Measurements from ENCODE around the gene OR2M5. TPM values are rescaled to one million over a fixed set of nuclear protein-coding genes. Genes with fewer than 3 reads are reported as not detected.

Gene OR2M5
- total RNA-seq = not detected

GRCh38 chr1:248144513-248145198 is at the start of gene OR2M5:
OR2M5 (plus strand) TSS chr1:248145148; CDS start chr1:248145148, 0 bp downstream.
- Mint-ChIP-seq H3K4me3 (no peak within 1 kb of the TSS), H3K4me1 (ENCODE audit: low read depth) (no peaks in the 10 kb centered on the region), H3K36me3 (ENCODE audit: insufficient read depth) (no peaks in the 10 kb centered on the region), H3K27me3 (ENCODE audit: low read depth) (no peaks in the 10 kb centered on the region), H3K9me3 (peaks cover 16% of the 10 kb centered on the region)
- DNase-seq = no peak
- no peak for ATAC-seq

- no peaks in the 10 kb centered on the region for H3K9me3 Mint-ChIP-seq
- no peaks in the 10 kb centered on the region for H3K36me3 Mint-ChIP-seq (ENCODE audit: insufficient read depth)
- DNase-seq (no peak), ATAC-seq (no peak)
- H3K4me1 Mint-ChIP-seq (ENCODE audit: low read depth) = no peaks in the 10 kb centered on the region
- no peak overlapping the region for H3K4me3 Mint-ChIP-seq
- H3K27me3 Mint-ChIP-seq (ENCODE audit: low read depth) = no peaks in the 10 kb centered on the region
Observed at GRCh38 chr1:248098529-248098928, 46.4 kb upstream of the OR2M5 start.

GRCh38 chr1:248102847-248103246 is 42.1 kb upstream of the OR2M5 start:
- Mint-ChIP-seq H3K4me3 (no peak overlapping the region), H3K27me3 (ENCODE audit: low read depth) (no peaks in the 10 kb centered on the region), H3K4me1 (ENCODE audit: low read depth) (no peaks in the 10 kb centered on the region), H3K36me3 (ENCODE audit: insufficient read depth) (no peaks in the 10 kb centered on the region), H3K9me3 (no peaks in the 10 kb centered on the region)
- ATAC-seq (no peak), DNase-seq (no peak)

- Mint-ChIP-seq H3K36me3 (ENCODE audit: insufficient read depth) (no peaks in the 10 kb centered on the region), H3K4me1 (ENCODE audit: low read depth) (no peaks in the 10 kb centered on the region), H3K4me3 (no peak overlapping the region), H3K9me3 (peaks cover 29% of the 10 kb centered on the region), H3K27me3 (ENCODE audit: low read depth) (no peaks in the 10 kb centered on the region)
- no peak for DNase-seq
- ATAC-seq = no peak
Observed at GRCh38 chr1:248111157-248111556, 33.8 kb upstream of the OR2M5 start.

- H3K36me3 Mint-ChIP-seq (ENCODE audit: insufficient read depth) = no peaks in the 10 kb centered on the region
- DNase-seq = no peak
- peaks cover 21% of the 10 kb centered on the region for H3K9me3 Mint-ChIP-seq
- ATAC-seq = no peak
- H3K4me1 Mint-ChIP-seq (ENCODE audit: low read depth) = no peaks in the 10 kb centered on the region
- H3K27me3 Mint-ChIP-seq (ENCODE audit: low read depth) = no peaks in the 10 kb centered on the region
- H3K4me3 Mint-ChIP-seq = no peak overlapping the region
Observed at GRCh38 chr1:248114890-248115289, 30.1 kb upstream of the OR2M5 start.

GRCh38 chr1:248127653-248128052 is 17.3 kb upstream of the OR2M5 start:
- Mint-ChIP-seq H3K36me3 (ENCODE audit: insufficient read depth) (no peaks in the 10 kb centered on the region), H3K4me3 (no peak overlapping the region), H3K4me1 (ENCODE audit: low read depth) (no peaks in the 10 kb centered on the region), H3K27me3 (ENCODE audit: low read depth) (no peaks in the 10 kb centered on the region), H3K9me3 (peaks cover 28% of the 10 kb centered on the region)
- DNase-seq = no peak
- ATAC-seq = no peak

- Mint-ChIP-seq H3K4me3 (no peak overlapping the region), H3K36me3 (ENCODE audit: insufficient read depth) (no peaks in the 10 kb centered on the region), H3K4me1 (ENCODE audit: low read depth) (no peaks in the 10 kb centered on the region), H3K9me3 (peaks cover 12% of the 10 kb centered on the region), H3K27me3 (ENCODE audit: low read depth) (no peaks in the 10 kb centered on the region)
- no peak for ATAC-seq
- DNase-seq = no peak
Observed at GRCh38 chr1:248136811-248137210, 8.1 kb upstream of the OR2M5 start.

GRCh38 chr1:248140846-248141245 is 4.1 kb upstream of the OR2M5 start:
- Mint-ChIP-seq H3K36me3 (ENCODE audit: insufficient read depth) (no peaks in the 10 kb centered on the region), H3K27me3 (ENCODE audit: low read depth) (no peaks in the 10 kb centered on the region), H3K4me3 (no peak overlapping the region), H3K4me1 (ENCODE audit: low read depth) (no peaks in the 10 kb centered on the region), H3K9me3 (no peaks in the 10 kb centered on the region)
- DNase-seq (no peak), ATAC-seq (no peak)

GRCh38 chr1:248143311-248143710 is 1.6 kb upstream of the OR2M5 start:
- Mint-ChIP-seq H3K9me3 (peaks cover 16% of the 10 kb centered on the region), H3K36me3 (ENCODE audit: insufficient read depth) (no peaks in the 10 kb centered on the region), H3K4me3 (no peak overlapping the region)

GRCh38 chr1:248152056-248152827 is 7.3 kb downstream of the OR2M5 start:
- Mint-ChIP-seq H3K36me3 (ENCODE audit: insufficient read depth) (no peaks in the 10 kb centered on the region), H3K9me3 (peaks cover 11% of the 10 kb centered on the region), H3K4me1 (ENCODE audit: low read depth) (no peaks in the 10 kb centered on the region), H3K4me3 (no peak overlapping the region), H3K27me3 (ENCODE audit: low read depth) (no peaks in the 10 kb centered on the region)
- ATAC-seq (no peak), DNase-seq (no peak)

More at GRCh38 chr1:248143311-248143710, 1.6 kb upstream of the OR2M5 start:
- DNase-seq = no peak
- Mint-ChIP-seq H3K4me1 (ENCODE audit: low read depth) (no peaks in the 10 kb centered on the region), H3K27me3 (ENCODE audit: low read depth) (no peaks in the 10 kb centered on the region)
- ATAC-seq = no peak

- no peak for DNase-seq
- H3K36me3 Mint-ChIP-seq (ENCODE audit: insufficient read depth) = no peaks in the 10 kb centered on the region
- H3K4me3 Mint-ChIP-seq = no peak overlapping the region
- no peak for ATAC-seq
- H3K4me1 Mint-ChIP-seq (ENCODE audit: low read depth) = no peaks in the 10 kb centered on the region
- H3K9me3 Mint-ChIP-seq = peaks cover 3% of the 10 kb centered on the region
- no peaks in the 10 kb centered on the region for H3K27me3 Mint-ChIP-seq (ENCODE audit: low read depth)
Observed at GRCh38 chr1:248155927-248156326, 11.0 kb downstream of the OR2M5 start.

GRCh38 chr1:248158758-248159157 is 13.8 kb downstream of the OR2M5 start:
- no peaks in the 10 kb centered on the region for H3K36me3 Mint-ChIP-seq (ENCODE audit: insufficient read depth)
- H3K4me1 Mint-ChIP-seq (ENCODE audit: low read depth) = no peaks in the 10 kb centered on the region
- no peaks in the 10 kb centered on the region for H3K27me3 Mint-ChIP-seq (ENCODE audit: low read depth)
- ATAC-seq = no peak
- no peak overlapping the region for H3K4me3 Mint-ChIP-seq
- peaks cover 3% of the 10 kb centered on the region for H3K9me3 Mint-ChIP-seq
- no peak for DNase-seq

GRCh38 chr1:248164031-248164430 is 19.1 kb downstream of the OR2M5 start:
- DNase-seq (no peak), ATAC-seq (no peak)
- Mint-ChIP-seq H3K27me3 (ENCODE audit: low read depth) (no peaks in the 10 kb centered on the region), H3K4me3 (no peak overlapping the region), H3K36me3 (ENCODE audit: insufficient read depth) (no peaks in the 10 kb centered on the region), H3K9me3 (peaks cover under 1% of the 10 kb centered on the region), H3K4me1 (ENCODE audit: low read depth) (no peaks in the 10 kb centered on the region)

- Mint-ChIP-seq H3K27me3 (ENCODE audit: low read depth) (no peaks in the 10 kb centered on the region), H3K36me3 (ENCODE audit: insufficient read depth) (no peaks in the 10 kb centered on the region), H3K9me3 (no peaks in the 10 kb centered on the region), H3K4me1 (ENCODE audit: low read depth) (no peaks in the 10 kb centered on the region), H3K4me3 (no peak overlapping the region)
- ATAC-seq = no peak
- no peak for DNase-seq
Observed at GRCh38 chr1:248165186-248165585, 20.2 kb downstream of the OR2M5 start.

- Mint-ChIP-seq H3K4me1 (ENCODE audit: low read depth) (no peaks in the 10 kb centered on the region), H3K36me3 (ENCODE audit: insufficient read depth) (no peaks in the 10 kb centered on the region), H3K27me3 (ENCODE audit: low read depth) (no peaks in the 10 kb centered on the region), H3K9me3 (no peaks in the 10 kb centered on the region), H3K4me3 (no peak within 1 kb of the TSS)
- DNase-seq (no peak), ATAC-seq (no peak)
Observed at GRCh38 chr1:248174521-248174920, 29.6 kb downstream of the OR2M5 start, which contains the start of gene OR2M2. OR2M2 (plus strand) TSS chr1:248174821; CDS start chr1:248179986, 5,165 bp downstream.

All from activated T-cell treated with anti-CD3 and anti-CD28 coated beads, Interleukin-2, amount 50 U/mL, for 4 hours (primary cell).